Measurements from ENCODE around the gene FAM72C. TPM values are rescaled to one million over a fixed set of nuclear protein-coding genes. Genes with fewer than 3 reads are reported as not detected.
"Not testable (repeated sequence)": the region's sequence is repeated elsewhere in the genome, so short reads cannot be mapped to it uniquely, and the experiment has no call there.

Gene FAM72C
- total and polyA plus RNA-seq, 9 donors = 0.31 to 2.7 (median 1.5) TPM

DNA sequence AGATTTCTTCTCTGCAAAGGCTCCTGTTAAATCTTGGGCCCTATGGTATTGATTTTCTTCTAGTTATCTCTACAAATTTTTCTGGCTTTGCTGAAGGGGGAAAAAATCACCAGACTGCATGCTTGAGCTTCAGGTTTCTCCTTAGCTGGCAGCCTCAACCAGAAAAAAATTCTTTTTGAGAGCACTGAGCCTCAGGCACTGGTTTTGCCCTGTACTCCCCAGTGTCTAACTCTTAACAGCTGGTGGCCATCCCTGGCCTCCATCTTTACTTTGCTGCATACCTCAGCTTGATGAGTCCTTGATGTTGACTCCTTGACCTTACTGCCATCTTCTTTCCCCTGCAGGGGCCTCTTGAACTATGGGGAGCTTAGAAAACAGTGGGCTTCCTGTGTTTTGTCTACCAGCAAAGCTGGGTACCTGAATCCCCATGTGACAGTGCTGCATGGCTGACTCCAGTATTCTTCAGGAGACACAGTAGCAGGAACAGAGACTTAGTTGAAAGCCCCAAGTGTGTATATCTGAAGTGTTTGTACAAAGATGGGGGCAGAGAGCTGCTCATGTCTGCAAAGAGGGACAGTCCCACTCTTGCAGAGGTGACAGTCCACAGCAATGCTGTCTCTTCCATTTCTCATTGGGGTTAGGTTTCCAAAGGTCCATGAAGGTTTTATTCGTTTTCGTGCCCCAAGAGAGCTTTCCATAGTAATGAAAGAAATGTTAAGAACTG is 31.7 kb upstream of the FAM72C start:
- not testable (repeated sequence) for H3K4me1 ChIP-seq (ENCODE audit: control insufficient read depth, insufficient read depth, low read length); H3K4me3 ChIP-seq (ENCODE audit: low read length); H3K27ac ChIP-seq (ENCODE audit: low read length); DNase-seq; H3K9me3 ChIP-seq (replicated peaks; ENCODE audit: control insufficient read depth, low read depth, low read length); H3K27me3 ChIP-seq (ENCODE audit: control insufficient read depth, insufficient read depth, low read length); H3K36me3 ChIP-seq (ENCODE audit: control insufficient read depth, insufficient read depth, low read length)
- WGBS (ENCODE audit: insufficient coverage) = no CpG with 5 or more reads among the region's 2 CpGs

DNA sequence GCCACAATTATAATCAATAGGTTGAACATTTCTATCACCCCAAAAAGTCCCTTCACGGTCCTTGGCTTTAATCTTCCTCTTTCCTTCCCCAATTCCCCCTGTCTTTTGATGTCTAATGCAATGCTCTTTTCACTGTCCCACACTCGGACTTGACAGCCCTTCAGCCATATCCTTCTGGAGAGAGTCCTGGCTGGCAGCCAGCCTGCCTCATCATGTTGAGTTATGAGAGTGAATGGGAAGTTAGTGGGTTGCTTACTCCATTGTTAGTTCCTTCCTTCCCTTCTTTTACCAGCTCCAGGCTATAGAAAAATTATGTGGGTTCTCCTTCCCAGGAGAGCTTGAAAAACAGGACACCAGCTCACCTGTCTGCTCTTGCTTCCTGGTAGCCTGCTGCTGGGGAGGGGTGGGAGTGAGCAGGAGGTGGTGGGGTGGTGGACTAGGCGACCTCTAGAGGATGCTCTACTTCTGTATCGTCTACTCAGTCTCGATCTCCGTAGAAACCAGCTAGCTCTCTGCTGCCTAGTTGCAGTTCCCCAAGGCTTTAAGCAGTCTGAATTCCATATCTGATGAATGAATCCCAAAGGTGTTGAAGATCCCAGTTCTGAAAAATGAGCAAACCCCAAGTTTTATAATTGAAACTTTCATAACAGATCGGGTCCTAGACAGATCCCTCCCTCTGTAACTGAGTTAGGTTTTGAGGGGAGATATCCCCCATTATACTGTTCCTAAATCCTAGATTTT is 30.5 kb upstream of the FAM72C start:
- peak; percentile 1 for DNase-seq
- WGBS (ENCODE audit: insufficient coverage) = no CpG with 5 or more reads among the region's 7 CpGs

DNA sequence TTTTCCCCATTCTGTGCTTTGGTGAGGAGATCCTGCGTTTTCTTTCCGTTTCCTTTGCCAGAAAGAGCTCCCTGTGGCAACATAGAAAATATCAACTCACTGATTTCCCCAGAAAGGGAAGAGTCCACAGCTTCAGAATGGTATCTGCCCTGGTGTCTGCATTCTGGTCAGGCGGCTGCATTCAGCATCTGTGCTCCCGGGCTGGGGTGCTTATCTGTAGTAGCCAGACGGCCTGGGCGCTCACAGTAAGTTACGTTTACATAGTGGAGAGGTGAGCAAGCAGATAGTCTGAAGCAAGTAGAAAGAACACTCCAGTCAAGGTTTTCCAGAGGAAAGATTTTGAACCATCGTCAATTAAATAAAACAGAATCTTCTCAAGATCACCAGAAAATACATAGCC is 29.3 kb upstream of the FAM72C start:
- not testable (repeated sequence) for H3K4me3 ChIP-seq (ENCODE audit: low read length); H3K36me3 ChIP-seq (ENCODE audit: control insufficient read depth, insufficient read depth, low read length); H3K4me1 ChIP-seq (ENCODE audit: control insufficient read depth, insufficient read depth, low read length); H3K27ac ChIP-seq (ENCODE audit: low read length); H3K27me3 ChIP-seq (ENCODE audit: control insufficient read depth, insufficient read depth, low read length); H3K9me3 ChIP-seq (replicated peaks; ENCODE audit: control insufficient read depth, low read depth, low read length); DNase-seq
- WGBS (ENCODE audit: insufficient coverage) = no CpG with 5 or more reads among the region's 8 CpGs

More for the DNA sequence above, 30.5 kb upstream of the FAM72C start:
- not testable (repeated sequence) for H3K27ac ChIP-seq (ENCODE audit: low read length); H3K4me3 ChIP-seq (ENCODE audit: low read length); H3K4me1 ChIP-seq (ENCODE audit: control insufficient read depth, insufficient read depth, low read length); H3K36me3 ChIP-seq (ENCODE audit: control insufficient read depth, insufficient read depth, low read length); H3K9me3 ChIP-seq (replicated peaks; ENCODE audit: control insufficient read depth, low read depth, low read length); H3K27me3 ChIP-seq (ENCODE audit: control insufficient read depth, insufficient read depth, low read length)

DNA sequence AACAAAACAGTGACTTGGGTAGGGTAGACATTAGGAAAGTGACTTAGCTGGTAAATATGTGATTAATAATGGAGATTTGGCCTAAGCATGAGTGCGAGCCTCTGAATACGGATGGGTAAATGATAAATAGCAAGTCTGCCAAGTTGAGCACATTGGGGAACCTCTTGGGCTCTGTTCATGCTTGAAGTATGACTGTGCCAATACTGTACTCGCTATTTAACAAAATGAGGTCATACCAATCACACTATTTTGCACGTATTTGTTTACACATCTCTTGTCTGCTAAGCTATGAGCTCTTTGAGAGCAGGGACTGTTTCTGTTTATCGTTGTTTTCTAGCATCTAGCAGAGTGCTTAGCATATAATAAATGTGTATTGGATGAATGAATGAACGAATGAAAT is 24.2 kb upstream of the FAM72C start:
- H3K27me3 ChIP-seq (ENCODE audit: control insufficient read depth, insufficient read depth, low read length); DNase-seq; H3K36me3 ChIP-seq (ENCODE audit: control insufficient read depth, insufficient read depth, low read length); H3K4me3 ChIP-seq (ENCODE audit: low read length); H3K4me1 ChIP-seq (ENCODE audit: control insufficient read depth, insufficient read depth, low read length); H3K9me3 ChIP-seq (replicated peaks; ENCODE audit: control insufficient read depth, low read depth, low read length); H3K27ac ChIP-seq (ENCODE audit: low read length): not testable (repeated sequence)
- no CpG with 5 or more reads among the region's 6 CpGs for WGBS (ENCODE audit: insufficient coverage)

DNA sequence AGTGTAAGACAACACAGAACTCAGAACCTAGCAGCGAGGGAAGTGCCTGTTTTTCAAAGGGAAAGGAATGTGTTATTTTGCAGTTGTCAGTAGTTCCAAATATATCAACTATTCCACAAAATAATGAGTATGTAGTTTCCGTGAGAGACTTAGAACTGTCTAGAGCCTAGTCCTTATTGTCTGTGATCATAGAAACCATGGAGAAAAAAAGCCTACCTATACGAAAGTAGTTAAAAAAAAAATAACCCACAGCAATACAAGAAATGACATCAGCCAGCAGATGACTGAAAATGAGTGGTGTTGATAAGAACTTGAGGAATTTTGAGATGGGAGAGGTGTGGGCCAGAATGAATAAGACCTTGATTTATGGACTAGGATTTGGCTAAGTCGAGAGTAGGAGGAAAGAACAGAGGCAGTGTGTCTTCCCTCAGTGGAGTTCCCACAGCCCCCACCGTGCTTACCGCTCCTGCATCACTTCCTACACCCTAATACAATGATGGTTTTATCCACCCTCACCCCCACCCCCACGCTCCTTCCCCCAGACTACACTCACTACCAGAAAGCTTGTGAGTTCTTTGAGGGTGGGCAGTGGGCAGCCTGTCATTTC is 21.6 kb upstream of the FAM72C start:
- not testable (repeated sequence) for H3K27ac ChIP-seq (ENCODE audit: low read length); DNase-seq
- WGBS (ENCODE audit: insufficient coverage) = no CpG with 5 or more reads among the region's 7 CpGs

DNA sequence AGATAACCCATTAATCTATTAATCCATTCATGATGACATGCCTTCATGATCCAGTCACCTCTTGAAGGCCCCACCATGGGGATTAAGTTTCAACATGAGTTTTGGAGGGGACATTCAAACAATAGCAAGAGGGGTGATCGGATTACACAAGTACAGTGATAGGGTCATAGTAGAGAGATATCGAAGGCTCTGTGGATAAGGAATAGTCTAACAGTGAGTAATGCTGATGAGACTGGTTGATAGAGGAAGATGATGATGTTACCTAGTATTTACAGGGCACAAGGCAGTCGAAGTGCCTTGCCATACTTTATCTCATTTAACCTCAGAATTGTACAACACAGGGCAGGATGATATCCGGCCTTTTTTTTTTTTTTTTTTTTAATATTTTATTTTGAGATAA is 18.9 kb upstream of the FAM72C start:
- H3K4me3 ChIP-seq (ENCODE audit: low read length); H3K27me3 ChIP-seq (ENCODE audit: control insufficient read depth, insufficient read depth, low read length); H3K27ac ChIP-seq (ENCODE audit: low read length); H3K9me3 ChIP-seq (replicated peaks; ENCODE audit: control insufficient read depth, low read depth, low read length); DNase-seq; H3K36me3 ChIP-seq (ENCODE audit: control insufficient read depth, insufficient read depth, low read length); H3K4me1 ChIP-seq (ENCODE audit: control insufficient read depth, insufficient read depth, low read length): not testable (repeated sequence)
- no CpG with 5 or more reads among the region's 4 CpGs for WGBS (ENCODE audit: insufficient coverage)

More for the DNA sequence above, 21.6 kb upstream of the FAM72C start:
- not testable (repeated sequence) for H3K4me1 ChIP-seq (ENCODE audit: control insufficient read depth, insufficient read depth, low read length); H3K27me3 ChIP-seq (ENCODE audit: control insufficient read depth, insufficient read depth, low read length); H3K36me3 ChIP-seq (ENCODE audit: control insufficient read depth, insufficient read depth, low read length); H3K4me3 ChIP-seq (ENCODE audit: low read length); H3K9me3 ChIP-seq (replicated peaks; ENCODE audit: control insufficient read depth, low read depth, low read length)

DNA sequence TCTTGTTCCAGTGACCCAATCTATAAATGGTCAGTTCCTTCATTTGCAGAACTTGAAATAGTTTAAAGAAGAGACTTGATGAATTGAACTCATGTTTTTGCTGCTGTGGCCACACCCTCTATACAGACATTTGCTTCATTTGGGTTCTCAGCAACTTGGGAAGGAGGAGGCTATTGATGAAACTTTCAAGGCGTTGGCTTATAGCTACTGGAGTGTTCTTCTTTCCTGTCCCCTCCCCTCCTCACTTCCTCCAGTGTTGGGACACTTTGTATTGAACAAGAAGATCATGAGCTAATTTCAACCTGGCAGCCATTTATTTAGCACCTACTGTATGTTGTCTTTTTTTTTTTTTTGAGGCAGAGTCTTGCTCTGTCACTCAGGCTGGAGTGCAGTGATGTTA is 17.9 kb upstream of the FAM72C start:
- not testable (repeated sequence) for H3K36me3 ChIP-seq (ENCODE audit: control insufficient read depth, insufficient read depth, low read length); H3K4me3 ChIP-seq (ENCODE audit: low read length); H3K27me3 ChIP-seq (ENCODE audit: control insufficient read depth, insufficient read depth, low read length); H3K4me1 ChIP-seq (ENCODE audit: control insufficient read depth, insufficient read depth, low read length); DNase-seq; H3K9me3 ChIP-seq (replicated peaks; ENCODE audit: control insufficient read depth, low read depth, low read length); H3K27ac ChIP-seq (ENCODE audit: low read length)
- WGBS (ENCODE audit: insufficient coverage) = no CpG with 5 or more reads among the region's 1 CpG

DNA sequence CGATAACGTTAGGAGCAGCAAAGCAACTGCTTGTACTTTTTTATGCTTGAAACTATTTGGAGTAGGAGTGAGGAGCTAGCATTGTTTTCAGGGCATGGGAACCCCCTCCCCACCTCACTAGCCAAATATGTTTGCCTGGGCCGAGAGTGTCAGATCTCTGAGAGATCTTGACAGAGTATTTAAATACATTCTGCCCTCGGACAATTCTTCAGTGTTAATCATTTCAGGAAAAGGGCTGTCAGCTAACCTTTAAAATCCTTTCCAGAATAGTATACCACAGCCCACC is 17.6 kb upstream of the FAM72C start:
- not testable (repeated sequence) for H3K4me1 ChIP-seq (ENCODE audit: control insufficient read depth, insufficient read depth, low read length); H3K36me3 ChIP-seq (ENCODE audit: control insufficient read depth, insufficient read depth, low read length); H3K27ac ChIP-seq (ENCODE audit: low read length); DNase-seq; H3K9me3 ChIP-seq (replicated peaks; ENCODE audit: control insufficient read depth, low read depth, low read length); H3K27me3 ChIP-seq (ENCODE audit: control insufficient read depth, insufficient read depth, low read length); H3K4me3 ChIP-seq (ENCODE audit: low read length)
- no CpG with 5 or more reads among the region's 4 CpGs for WGBS (ENCODE audit: insufficient coverage)

DNA sequence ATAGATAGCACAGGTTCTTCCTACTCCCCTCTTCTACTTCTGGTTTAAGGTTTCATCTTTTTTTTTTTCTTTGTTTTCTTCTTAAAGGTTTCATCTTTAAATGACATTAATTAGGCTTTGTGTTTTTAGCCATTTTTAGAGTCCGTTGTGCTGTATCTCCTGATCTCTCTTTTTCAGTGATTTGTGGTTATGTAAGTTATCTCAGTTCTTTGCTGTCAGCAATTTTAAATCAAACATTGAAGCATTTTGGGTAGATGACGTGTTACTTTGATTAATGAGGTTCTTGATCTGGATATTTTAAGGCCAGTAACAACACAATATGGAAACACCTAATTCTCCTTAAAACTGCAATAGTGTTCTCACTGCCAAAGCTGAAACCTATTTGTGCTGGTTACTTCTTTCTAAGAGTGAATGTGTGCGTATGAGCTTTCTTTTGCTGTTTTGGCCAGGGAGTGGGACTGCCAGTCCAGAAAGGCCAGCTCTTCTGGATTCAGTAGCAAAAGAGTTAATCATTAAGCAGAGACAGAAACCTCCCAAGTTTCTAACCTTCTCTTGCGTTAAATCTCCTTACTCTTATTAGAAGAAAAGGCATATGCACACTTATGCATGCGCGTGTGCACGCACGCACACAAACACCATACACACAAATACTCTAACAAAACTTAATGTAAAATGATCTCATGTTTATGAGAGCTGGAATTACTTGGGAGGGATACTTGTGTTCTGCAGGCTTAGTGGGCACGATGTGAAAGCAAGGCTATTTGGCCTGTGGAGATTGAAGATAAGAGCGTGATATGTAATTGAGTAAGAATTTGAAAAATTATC is 17.0 kb upstream of the FAM72C start:
- WGBS (ENCODE audit: insufficient coverage) = no CpG with 5 or more reads among the region's 10 CpGs
- not testable (repeated sequence) for H3K4me3 ChIP-seq (ENCODE audit: low read length); H3K36me3 ChIP-seq (ENCODE audit: control insufficient read depth, insufficient read depth, low read length); H3K27me3 ChIP-seq (ENCODE audit: control insufficient read depth, insufficient read depth, low read length); H3K4me1 ChIP-seq (ENCODE audit: control insufficient read depth, insufficient read depth, low read length); DNase-seq; H3K9me3 ChIP-seq (replicated peaks; ENCODE audit: control insufficient read depth, low read depth, low read length); H3K27ac ChIP-seq (ENCODE audit: low read length)

DNA sequence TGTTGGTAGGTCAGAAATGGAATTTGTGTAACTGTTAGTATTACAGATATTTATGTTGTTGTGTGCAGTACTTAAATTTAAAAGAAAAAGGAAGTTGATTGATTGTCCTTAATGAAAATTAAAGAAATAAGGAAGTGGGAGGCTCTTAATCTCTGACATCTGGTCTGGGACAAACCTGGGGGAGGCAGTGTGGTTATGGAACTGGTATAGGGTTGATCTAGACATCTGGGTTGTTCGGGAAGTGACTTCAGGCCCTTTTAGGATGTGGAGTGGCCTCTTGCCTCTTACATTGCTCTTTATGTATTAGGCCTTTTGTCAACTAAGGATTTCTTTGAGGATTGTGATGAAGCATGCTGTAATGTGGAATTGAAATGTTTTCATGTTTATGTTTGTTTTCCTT is 16.1 kb upstream of the FAM72C start:
- H3K27me3 ChIP-seq (ENCODE audit: control insufficient read depth, insufficient read depth, low read length) = not testable (repeated sequence)

More for the DNA sequence above, 16.1 kb upstream of the FAM72C start:
- not testable (repeated sequence) for H3K9me3 ChIP-seq (replicated peaks; ENCODE audit: control insufficient read depth, low read depth, low read length); H3K4me1 ChIP-seq (ENCODE audit: control insufficient read depth, insufficient read depth, low read length); H3K36me3 ChIP-seq (ENCODE audit: control insufficient read depth, insufficient read depth, low read length); H3K27ac ChIP-seq (ENCODE audit: low read length); DNase-seq; H3K4me3 ChIP-seq (ENCODE audit: low read length)
- no CpG with 5 or more reads among the region's 1 CpG for WGBS (ENCODE audit: insufficient coverage)
